Breast epithelium (tissue), 4 donors: ENCODE data around the gene FKTN. TPM values are rescaled to one million over a fixed set of nuclear protein-coding genes. Genes with fewer than 3 reads are reported as not detected.

Experiments used
- DNase-seq, 2 donors: peaks; one replicate each; pipeline ENCODE4 v3.0.0-alpha.2; 2019; ENCODE audit warnings: low spot score in 2 of 2
- H3K27ac ChIP-seq, 2 donors: fragments of 200-600 bp; sonication (generic) in 1 of 2; one replicate each; pipeline ENCODE4 v1.5.1; 2016 to 2019; ENCODE audit warnings: mild to moderate bottlenecking in 1 of 2
- H3K27me3 ChIP-seq, 2 donors: fragments of 200-600 bp; sonication (generic) in 1 of 2; one replicate each; pipeline versions ENCODE4 v1.5.1 to v1.6.0; 2017 to 2019; ENCODE audit warnings: control low read depth in 1 of 2, mild to moderate bottlenecking in 1 of 2
- H3K36me3 ChIP-seq: fragments of 200-600 bp; one replicate; pipeline ENCODE4 v1.5.1; 2019
- H3K4me1 ChIP-seq, 2 donors: fragments of 200-600 bp; sonication (generic); one replicate each; pipeline ENCODE4 v1.5.1; 2016 to 2019; ENCODE audit warnings: control low read depth in 1 of 2
- H3K4me3 ChIP-seq, 3 donors: fragments of 200-600 bp; sonication (generic); 1 replicate in 2 of 3; 2 replicates in 1 of 3; pipeline ENCODE4 v1.5.1; 2016 to 2019; ENCODE audit warnings: mild to moderate bottlenecking in 3 of 3, moderate library complexity in 2 of 3
- H3K9me3 ChIP-seq, 2 donors: fragments of 200-600 bp; sonication (generic) in 1 of 2; one replicate each; pipeline ENCODE4 v1.5.1; 2016 to 2019; ENCODE audit warnings: control low read depth in 1 of 2
- POLR2A ChIP-seq: fragments of 450-650 bp; IDR thresholded peaks from one replicate; pipeline ENCODE4 v1.6.1; 2016; ENCODE audit warnings: antibody characterized with exemption, mild to moderate bottlenecking, moderate library complexity
- POLR2AphosphoS5 ChIP-seq, 3 donors: sonication (generic); formaldehyde crosslinking; IDR thresholded peaks; one replicate each; pipeline ENCODE4 v1.6.1; 2017; ENCODE audit warnings: antibody characterized with exemption in 3 of 3
- intact Hi-C: fragments of 100-400 bp; cut with DNase I; formaldehyde crosslinking; loops from one replicate; pipeline ENCODE4 v1.15.1; 2023; ENCODE audit warnings: low total_unique reads
- total RNA-seq, 3 donors: library from RNA; depleted of rRNA; stranded (reverse); fragments of >200 nt; gene quantifications; one replicate each; pipeline ENCODE4 v1.1.0, GENCODE V29; 2016
- TF ChIP-seq, protein P1 (sequence below), 3 donors: fragments of 450-650 bp; IDR thresholded peaks; one replicate each; pipeline ENCODE4 v1.5.1; 2016 to 2017; ENCODE audit warnings: antibody characterized with exemption in 3 of 3, mild to moderate bottlenecking in 3 of 3, moderate library complexity in 3 of 3

FKTN gene
- total RNA-seq, 3 donors from 2014 or later = 9.4 to 29.0 (median 12.1) TPM

DNA sequence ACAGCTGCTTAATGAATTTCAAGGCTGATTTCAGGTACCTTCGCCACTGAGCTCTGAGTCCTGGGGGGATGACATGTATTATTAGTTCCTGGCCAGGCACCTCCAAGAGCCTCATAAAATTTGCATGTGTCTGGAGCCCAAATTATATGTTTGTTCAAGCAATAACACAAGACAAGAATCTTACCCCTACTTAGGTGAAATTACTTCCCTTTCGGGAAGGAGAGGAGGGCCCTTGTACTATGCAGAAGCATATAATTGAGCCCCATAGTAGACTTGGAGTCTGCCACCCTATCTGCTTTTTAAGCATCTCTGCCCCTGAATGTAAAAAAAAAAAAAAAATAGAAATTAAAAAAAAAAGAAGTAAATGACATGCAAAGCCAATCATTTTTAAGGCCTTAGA lies 123.4 kb downstream of the FKTN start:
- DNase-seq = no peak

DNA sequence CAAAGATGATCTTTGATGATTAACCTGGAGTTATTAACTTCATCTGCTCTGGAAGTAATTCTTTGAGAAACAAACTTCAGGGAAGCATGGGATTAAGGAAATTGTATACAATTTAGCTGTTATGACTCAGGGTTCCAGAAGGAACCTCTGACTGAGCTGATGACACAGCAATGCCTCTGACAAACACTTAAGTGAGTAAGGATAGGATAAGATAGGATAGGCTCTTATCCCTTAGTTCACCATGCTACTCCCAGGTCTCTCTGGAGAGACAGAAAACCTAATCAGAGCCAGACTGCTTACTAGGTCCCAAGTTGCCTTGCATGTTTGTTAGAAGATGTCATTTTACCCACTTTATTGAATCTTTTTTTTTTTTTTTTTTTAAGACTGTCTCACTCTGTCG lies 123.8 kb downstream of the FKTN start:
- no peaks in the 10 kb centered on the region for H3K9me3 ChIP-seq
- no peaks in the 10 kb centered on the region for H3K27me3 ChIP-seq
- no peaks in the 10 kb centered on the region for H3K36me3 ChIP-seq
- no peak for DNase-seq
- no peaks in the 10 kb centered on the region for H3K4me1 ChIP-seq
- no peak overlapping the region for H3K27ac ChIP-seq
- TF ChIP-seq POLR2AphosphoS5 (IDR thresholded peaks at IDR 0.05) (no peak), POLR2A (no peak)
- TF ChIP-seq, protein P1, sequence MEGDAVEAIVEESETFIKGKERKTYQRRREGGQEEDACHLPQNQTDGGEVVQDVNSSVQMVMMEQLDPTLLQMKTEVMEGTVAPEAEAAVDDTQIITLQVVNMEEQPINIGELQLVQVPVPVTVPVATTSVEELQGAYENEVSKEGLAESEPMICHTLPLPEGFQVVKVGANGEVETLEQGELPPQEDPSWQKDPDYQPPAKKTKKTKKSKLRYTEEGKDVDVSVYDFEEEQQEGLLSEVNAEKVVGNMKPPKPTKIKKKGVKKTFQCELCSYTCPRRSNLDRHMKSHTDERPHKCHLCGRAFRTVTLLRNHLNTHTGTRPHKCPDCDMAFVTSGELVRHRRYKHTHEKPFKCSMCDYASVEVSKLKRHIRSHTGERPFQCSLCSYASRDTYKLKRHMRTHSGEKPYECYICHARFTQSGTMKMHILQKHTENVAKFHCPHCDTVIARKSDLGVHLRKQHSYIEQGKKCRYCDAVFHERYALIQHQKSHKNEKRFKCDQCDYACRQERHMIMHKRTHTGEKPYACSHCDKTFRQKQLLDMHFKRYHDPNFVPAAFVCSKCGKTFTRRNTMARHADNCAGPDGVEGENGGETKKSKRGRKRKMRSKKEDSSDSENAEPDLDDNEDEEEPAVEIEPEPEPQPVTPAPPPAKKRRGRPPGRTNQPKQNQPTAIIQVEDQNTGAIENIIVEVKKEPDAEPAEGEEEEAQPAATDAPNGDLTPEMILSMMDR (IDR thresholded peaks at IDR 0.05) = no peak
- intact Hi-C loops = no loop called here
- H3K4me3 ChIP-seq = no peak overlapping the region

More for the DNA sequence above, 123.4 kb downstream of the FKTN start:
- TF ChIP-seq POLR2A = no peak
- no peak for TF ChIP-seq POLR2AphosphoS5 (IDR thresholded peaks at IDR 0.05)
- TF ChIP-seq, protein P1 (IDR thresholded peaks at IDR 0.05) = no peak
- H3K27ac ChIP-seq = no peak overlapping the region
- H3K4me3 ChIP-seq = no peak overlapping the region
- no peaks in the 10 kb centered on the region for H3K4me1 ChIP-seq
- intact Hi-C loops = no loop called here
- H3K9me3 ChIP-seq = no peaks in the 10 kb centered on the region
- H3K36me3 ChIP-seq = no peaks in the 10 kb centered on the region
- H3K27me3 ChIP-seq = no peaks in the 10 kb centered on the region

DNA sequence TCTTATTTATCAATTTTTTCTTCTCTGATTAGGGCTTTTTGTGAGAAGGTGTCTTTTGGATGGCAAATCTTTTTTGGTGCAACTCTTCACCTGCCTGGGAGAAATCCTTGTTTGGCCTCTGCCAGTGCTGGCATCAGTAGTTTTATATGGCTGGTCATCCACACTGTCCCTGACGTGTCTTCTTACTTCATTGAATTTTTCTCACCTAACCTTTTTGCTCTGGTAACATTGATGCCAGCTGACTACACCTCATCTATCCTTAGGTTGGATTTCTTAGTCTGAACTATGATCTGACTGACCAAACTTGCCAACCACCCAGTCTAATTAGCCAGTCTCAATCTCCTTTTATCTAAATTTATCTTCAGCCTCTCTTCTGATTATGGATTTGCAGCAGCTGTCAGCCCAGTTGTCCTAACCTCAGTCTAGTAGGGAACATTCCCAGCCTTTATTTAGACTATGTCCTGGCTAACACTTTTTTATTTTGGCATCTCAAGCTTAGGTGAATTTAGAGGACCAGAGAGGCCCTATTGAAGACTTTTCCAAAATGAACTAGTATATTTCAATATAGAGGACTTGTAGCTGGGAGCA lies 125.9 kb downstream of the FKTN start:
- no peak for DNase-seq
- Histone ChIP-seq H3K36me3 (no peaks in the 10 kb centered on the region), H3K4me3 (no peak overlapping the region), H3K9me3 (no peaks in the 10 kb centered on the region), H3K27ac (no peak overlapping the region), H3K4me1 (no peaks in the 10 kb centered on the region), H3K27me3 (no peaks in the 10 kb centered on the region)
- intact Hi-C loops = no loop called here
- TF ChIP-seq, protein P1 (IDR thresholded peaks at IDR 0.05) = no peak
- TF ChIP-seq POLR2A (no peak), POLR2AphosphoS5 (IDR thresholded peaks at IDR 0.05) (no peak)

DNA sequence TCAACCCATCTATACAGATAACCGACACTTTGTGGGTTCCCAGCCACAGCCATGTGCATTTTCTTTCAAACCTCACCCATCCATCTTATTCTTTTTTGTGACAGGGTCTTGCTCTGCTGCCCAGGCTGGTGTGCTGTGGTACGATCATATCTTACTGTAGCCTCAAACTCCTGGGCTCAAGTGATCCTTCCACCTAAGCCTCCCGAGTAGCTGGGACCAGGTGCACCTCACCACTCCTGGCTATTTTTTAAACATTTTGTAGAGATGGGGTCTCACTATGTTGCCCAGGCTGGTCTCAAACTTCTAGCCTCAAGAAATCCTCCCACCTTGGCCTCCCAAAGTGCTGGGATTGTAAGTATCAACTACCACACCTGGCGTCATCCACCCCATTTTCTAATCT lies 129.0 kb downstream of the FKTN start:
- Histone ChIP-seq H3K27ac (no peak overlapping the region), H3K27me3 (peaks cover 0 to 9% of the 10 kb centered on the region in 2 donors), H3K36me3 (no peaks in the 10 kb centered on the region), H3K4me3 (no peak overlapping the region), H3K9me3 (no peaks in the 10 kb centered on the region), H3K4me1 (no peaks in the 10 kb centered on the region)
- TF ChIP-seq, protein P1 (IDR thresholded peaks at IDR 0.05) = no peak
- no peak for TF ChIP-seq POLR2AphosphoS5 (IDR thresholded peaks at IDR 0.05)
- no peak for TF ChIP-seq POLR2A
- no peak for DNase-seq
- intact Hi-C loops = no loop called here

Other genes with a start within 250 kb of the FKTN start
- 1 to 10 TPM; 3.4 to 5.9 (median 5.2) TPM for gene FSD1L, start 110.1 kb upstream of the FKTN start, total RNA-seq
- not detected for gene TAL2, start 104.3 kb downstream of the FKTN start, total RNA-seq
- 10 to 100 TPM in 2 of 3 donors, 1 to 10 TPM in 1; 8.5 to 25.2 (median 22.4) TPM for gene TMEM38B, start 136.4 kb downstream of the FKTN start, total RNA-seq